HG03103 (cell line): ENCODE results near the gene ADCY6.

Experiments
- ATAC-seq: cut with Tn5 transposase; IDR thresholded peaks from one replicate; pipeline ENCODE4 v1.9.1; 2021; ENCODE audit warnings: low read depth; ENCODE audit not compliant: unreplicated experiment

The ADCY6 gene

GRCh38 chr12:48786591-48787544 lies 2.0 kb downstream of the ADCY6 start:
- no peak for ATAC-seq

- ATAC-seq, result no peak
Observed at GRCh38 chr12:48783432-48783831, 5.5 kb downstream of the ADCY6 start.

GRCh38 chr12:48782457-48783395 lies 6.2 kb downstream of the ADCY6 start:
- no peak for ATAC-seq

- no peak for ATAC-seq
Observed at GRCh38 chr12:48781750-48782456, 7.0 kb downstream of the ADCY6 start.

- no peak for ATAC-seq
Observed at GRCh38 chr12:48780381-48781025, 8.4 kb downstream of the ADCY6 start.

GRCh38 chr12:48779869-48780268 lies 9.0 kb downstream of the ADCY6 start:
- no peak for ATAC-seq

GRCh38 chr12:48777501-48778400 lies 11.1 kb downstream of the ADCY6 start:
- ATAC-seq, result no peak

- no peak for ATAC-seq
Observed at GRCh38 chr12:48776956-48777355, 11.9 kb downstream of the ADCY6 start.

- no peak for ATAC-seq
Observed at GRCh38 chr12:48775991-48776649, 12.8 kb downstream of the ADCY6 start.

- ATAC-seq, result no peak
Observed at GRCh38 chr12:48775299-48775698, 13.6 kb downstream of the ADCY6 start.

GRCh38 chr12:48774516-48774915 lies 14.4 kb downstream of the ADCY6 start:
- no peak for ATAC-seq

- ATAC-seq, result no peak
Observed at GRCh38 chr12:48773686-48774085, 15.2 kb downstream of the ADCY6 start.

GRCh38 chr12:48771588-48772112 lies 17.2 kb downstream of the ADCY6 start:
- ATAC-seq, result no peak

GRCh38 chr12:48770756-48771155 lies 18.1 kb downstream of the ADCY6 start:
- no peak for ATAC-seq

- ATAC-seq, result no peak
Observed at GRCh38 chr12:48768736-48769135, 20.2 kb downstream of the ADCY6 start.

- no peak for ATAC-seq
Observed at GRCh38 chr12:48768147-48768546, 20.7 kb downstream of the ADCY6 start.

- no peak for ATAC-seq
Observed at GRCh38 chr12:48767521-48767920, 21.4 kb downstream of the ADCY6 start.

GRCh38 chr12:48767047-48767446 lies 21.8 kb downstream of the ADCY6 start:
- ATAC-seq, result no peak
